OCI-LY1 (cell line): ENCODE measurements around the gene RSPH10B.
"Not testable (repeated sequence)": the region's sequence is repeated elsewhere in the genome, so short reads cannot be mapped to it uniquely, and the experiment has no call there.

ENCODE experiments used
- H2AFZ ChIP-seq: fragments of 200-600 bp; sonication (generic), shearing (Covaris generic); 2 replicates; pipeline ENCODE4 v1.6.0; 2014; ENCODE audit warnings: antibody characterized with exemption, mild to moderate bottlenecking, low read length
- H3F3A ChIP-seq: fragments of 200-600 bp; sonication (generic), shearing (Covaris generic); 2 replicates; pipeline ENCODE4 v1.6.0; 2014; ENCODE audit warnings: mild to moderate bottlenecking, antibody characterized with exemption, low read length, moderate library complexity; ENCODE audit not compliant: insufficient read depth
- H3K27ac ChIP-seq: fragments of 200-600 bp; sonication (generic); 2 replicates; pipeline ENCODE4 v1.5.1; 2014; ENCODE audit warnings: low read length, mixed run types, mild to moderate bottlenecking, low read depth; ENCODE audit not compliant: poor library complexity, severe bottlenecking
- H3K27me3 ChIP-seq: fragments of 200-600 bp; sonication (generic); 2 replicates; pipeline ENCODE4 v1.6.0; 2014; ENCODE audit warnings: antibody characterized with exemption, mild to moderate bottlenecking, low read length, moderate library complexity; ENCODE audit not compliant: insufficient read depth
- H3K36me3 ChIP-seq: fragments of 200-600 bp; sonication (generic); 2 replicates; pipeline ENCODE4 v1.6.1; 2014; ENCODE audit warnings: mild to moderate bottlenecking, antibody characterized with exemption, low read length, moderate library complexity, mixed read lengths; ENCODE audit not compliant: insufficient read depth
- H3K4me1 ChIP-seq: fragments of 200-600 bp; sonication (generic); 2 replicates; pipeline ENCODE4 v1.5.1; 2014; ENCODE audit warnings: mild to moderate bottlenecking, low read length, moderate library complexity; ENCODE audit not compliant: insufficient read depth, severe bottlenecking
- H3K4me2 ChIP-seq: fragments of 200-600 bp; sonication (generic), shearing (Covaris generic); 2 replicates; pipeline ENCODE4 v1.6.1; 2014; ENCODE audit warnings: low read length
- H3K4me3 ChIP-seq: fragments of 200-600 bp; sonication (generic); 2 replicates; pipeline ENCODE4 v1.5.1; 2014; ENCODE audit warnings: low read length, low read depth, mild to moderate bottlenecking, mixed read lengths; ENCODE audit not compliant: poor library complexity, severe bottlenecking
- H3K79me2 ChIP-seq: fragments of 200-600 bp; shearing (Covaris generic); 2 replicates; pipeline ENCODE4 v1.6.1; 2016; ENCODE audit warnings: mixed run types, low read length, mixed read lengths; ENCODE audit not compliant: insufficient read depth
- H3K9ac ChIP-seq: fragments of 200-600 bp; sonication (generic), shearing (Covaris generic); 2 replicates; pipeline ENCODE4 v1.6.1; 2014; ENCODE audit warnings: mild to moderate bottlenecking, low read length, mixed read lengths
- H3K9me2 ChIP-seq: fragments of 200-600 bp; sonication (generic), shearing (Covaris generic); 2 replicates; pipeline ENCODE4 v1.6.1; 2014; ENCODE audit warnings: low read depth, mild to moderate bottlenecking, low read length, mixed read lengths
- H3K9me3 ChIP-seq: fragments of 200-600 bp; shearing (Covaris generic); 2 replicates; pipeline ENCODE4 v1.6.1; 2014; ENCODE audit warnings: low read length, mixed read lengths
- H4K20me1 ChIP-seq: fragments of 200-600 bp; sonication (generic), shearing (Covaris generic); 2 replicates; pipeline ENCODE4 v1.6.0; 2016; ENCODE audit warnings: mild to moderate bottlenecking, low read length; ENCODE audit not compliant: insufficient read depth
- EZH2 ChIP-seq: fragments of 200-600 bp; sonication (generic), shearing (Covaris generic); IDR thresholded peaks from 2 replicates; pipeline ENCODE4 v1.8.0; 2017; ENCODE audit warnings: borderline replicate concordance, mixed run types, mild to moderate bottlenecking, antibody characterized with exemption, low read length, moderate library complexity, mixed read lengths
- TF ChIP-seq, protein P1 (sequence below): fragments of 200-600 bp; sonication (generic), shearing (Covaris generic); IDR thresholded peaks from 2 replicates; pipeline ENCODE4 v1.5.1; 2017; ENCODE audit warnings: mild to moderate bottlenecking, antibody characterized with exemption, low read length, moderate library complexity, mixed read lengths

The RSPH10B gene

GRCh38 chr7:5892498-5892897 lies 78.0 kb downstream of the RSPH10B start:
- H3F3A ChIP-seq: no peaks in the 10 kb centered on the region
- H3K27ac ChIP-seq: no peak overlapping the region
- no peak overlapping the region for H3K4me2 ChIP-seq
- H4K20me1 ChIP-seq: no peaks in the 10 kb centered on the region
- H3K4me1 ChIP-seq: no peaks in the 10 kb centered on the region
- H3K79me2 ChIP-seq: no peaks in the 10 kb centered on the region
- no peaks in the 10 kb centered on the region for H3K36me3 ChIP-seq
- H2AFZ ChIP-seq: no peak overlapping the region
- H3K9me3 ChIP-seq: no peaks in the 10 kb centered on the region
- no peaks in the 10 kb centered on the region for H3K9me2 ChIP-seq
- no peak overlapping the region for H3K4me3 ChIP-seq
- no peaks in the 10 kb centered on the region for H3K27me3 ChIP-seq
- no peak for TF ChIP-seq EZH2
- TF ChIP-seq, protein P1, sequence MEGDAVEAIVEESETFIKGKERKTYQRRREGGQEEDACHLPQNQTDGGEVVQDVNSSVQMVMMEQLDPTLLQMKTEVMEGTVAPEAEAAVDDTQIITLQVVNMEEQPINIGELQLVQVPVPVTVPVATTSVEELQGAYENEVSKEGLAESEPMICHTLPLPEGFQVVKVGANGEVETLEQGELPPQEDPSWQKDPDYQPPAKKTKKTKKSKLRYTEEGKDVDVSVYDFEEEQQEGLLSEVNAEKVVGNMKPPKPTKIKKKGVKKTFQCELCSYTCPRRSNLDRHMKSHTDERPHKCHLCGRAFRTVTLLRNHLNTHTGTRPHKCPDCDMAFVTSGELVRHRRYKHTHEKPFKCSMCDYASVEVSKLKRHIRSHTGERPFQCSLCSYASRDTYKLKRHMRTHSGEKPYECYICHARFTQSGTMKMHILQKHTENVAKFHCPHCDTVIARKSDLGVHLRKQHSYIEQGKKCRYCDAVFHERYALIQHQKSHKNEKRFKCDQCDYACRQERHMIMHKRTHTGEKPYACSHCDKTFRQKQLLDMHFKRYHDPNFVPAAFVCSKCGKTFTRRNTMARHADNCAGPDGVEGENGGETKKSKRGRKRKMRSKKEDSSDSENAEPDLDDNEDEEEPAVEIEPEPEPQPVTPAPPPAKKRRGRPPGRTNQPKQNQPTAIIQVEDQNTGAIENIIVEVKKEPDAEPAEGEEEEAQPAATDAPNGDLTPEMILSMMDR: no peak
- H3K9ac ChIP-seq: no peak overlapping the region

DNA sequence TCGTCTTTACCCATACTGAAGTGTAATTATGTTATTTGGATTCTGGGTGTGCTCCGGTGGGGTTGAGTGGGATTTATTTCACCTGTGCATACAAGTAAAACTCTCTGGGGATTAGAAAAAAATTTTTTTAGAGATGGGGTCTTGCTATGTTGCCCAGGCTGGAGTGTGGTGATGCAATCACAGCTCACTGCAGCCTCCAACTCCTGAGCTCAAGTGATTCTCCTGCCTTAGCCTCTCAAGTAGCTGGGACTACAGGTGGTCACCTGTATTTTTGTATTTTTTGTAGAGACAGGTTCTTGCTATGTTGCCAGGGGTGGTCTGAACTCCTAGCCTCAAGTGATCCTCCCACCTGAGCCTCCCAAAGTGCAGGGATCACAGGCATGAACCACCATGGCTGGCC lies 80.2 kb downstream of the RSPH10B start:
- not testable (repeated sequence) for H3K4me3 ChIP-seq, H3K9me3 ChIP-seq, H3F3A ChIP-seq, H2AFZ ChIP-seq, H3K4me2 ChIP-seq, H3K27me3 ChIP-seq, H3K27ac ChIP-seq, H3K79me2 ChIP-seq, H3K4me1 ChIP-seq, H3K36me3 ChIP-seq, H3K9ac ChIP-seq, H3K9me2 ChIP-seq, H4K20me1 ChIP-seq

DNA sequence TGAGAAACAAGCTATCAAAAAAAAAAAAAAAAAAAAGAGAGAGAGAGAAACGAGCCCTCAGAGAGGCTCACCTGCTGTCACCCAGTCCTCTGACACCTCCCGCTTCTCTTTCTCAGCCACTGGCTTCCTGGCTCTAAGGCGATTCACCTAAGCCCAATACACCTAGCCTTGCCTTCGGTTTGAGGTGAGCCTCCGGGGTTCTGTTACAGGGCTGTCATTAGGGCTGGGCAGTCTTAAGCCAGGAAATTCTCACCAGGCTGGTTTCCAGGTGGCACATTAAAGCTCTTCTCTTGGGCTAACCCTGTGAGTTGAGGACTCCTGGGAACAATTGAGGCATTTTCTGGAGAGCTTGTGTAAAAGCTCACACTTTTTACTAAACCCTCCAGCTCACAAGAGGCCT lies 82.5 kb downstream of the RSPH10B start:
- not testable (repeated sequence) for H3K9ac ChIP-seq, H3K36me3 ChIP-seq, H3K4me3 ChIP-seq, H3K27me3 ChIP-seq, H3K79me2 ChIP-seq, H3K9me3 ChIP-seq, H3K27ac ChIP-seq, H4K20me1 ChIP-seq, H3K9me2 ChIP-seq, H3K4me1 ChIP-seq, H3F3A ChIP-seq, H3K4me2 ChIP-seq, H2AFZ ChIP-seq

- not testable (repeated sequence) for H3K27ac ChIP-seq, H4K20me1 ChIP-seq, H3K9ac ChIP-seq, H3F3A ChIP-seq, H2AFZ ChIP-seq, H3K27me3 ChIP-seq, H3K36me3 ChIP-seq, H3K9me2 ChIP-seq, H3K4me3 ChIP-seq, H3K9me3 ChIP-seq, H3K4me1 ChIP-seq, H3K4me2 ChIP-seq, H3K79me2 ChIP-seq
Measured at GRCh38 chr7:5884431-5884830, 86.1 kb downstream of the RSPH10B start.

GRCh38 chr7:5880106-5880505 lies 90.4 kb downstream of the RSPH10B start:
- H3K4me3 ChIP-seq, H3K4me1 ChIP-seq, H3K4me2 ChIP-seq, H4K20me1 ChIP-seq, H3K9ac ChIP-seq, H3F3A ChIP-seq, H3K9me3 ChIP-seq, H2AFZ ChIP-seq, H3K36me3 ChIP-seq, H3K27ac ChIP-seq, H3K27me3 ChIP-seq, H3K9me2 ChIP-seq, H3K79me2 ChIP-seq: not testable (repeated sequence)

DNA sequence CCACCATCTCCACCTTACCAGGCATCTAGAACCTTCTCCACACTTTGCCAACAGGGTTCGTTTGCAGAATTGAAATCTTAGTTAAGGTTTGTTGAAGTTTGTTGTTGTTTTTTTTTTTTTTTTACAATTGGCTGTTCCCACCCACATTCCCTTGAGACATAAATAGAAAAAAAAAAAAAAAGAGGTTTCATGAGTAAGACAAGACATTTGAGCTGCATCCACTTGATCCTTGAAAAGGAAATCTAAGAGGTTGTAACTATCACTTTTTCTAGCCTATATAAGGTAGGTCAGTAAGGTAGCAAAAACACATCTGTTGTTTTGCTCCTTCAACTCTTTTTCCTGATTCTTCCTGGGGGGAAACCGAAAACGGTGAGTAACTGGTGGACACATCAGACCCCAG lies 90.9 kb downstream of the RSPH10B start:
- not testable (repeated sequence) for H3K9me3 ChIP-seq, H3K79me2 ChIP-seq, H3K27ac ChIP-seq, H3K9ac ChIP-seq, H3K4me2 ChIP-seq, H3K27me3 ChIP-seq, H3K36me3 ChIP-seq, H3K4me1 ChIP-seq, H3K4me3 ChIP-seq, H4K20me1 ChIP-seq, H3F3A ChIP-seq, H2AFZ ChIP-seq, H3K9me2 ChIP-seq
